Epidermal melanocyte (primary cell): ENCODE measurements around the gene SMC2.
A peak's percentile ranks its signal among the peaks of the same experiment; 100 is the strongest.

Experiments
- DNase-seq: peaks from one replicate; pipeline ENCODE4 v3.0.0; 2011; ENCODE audit warnings: low spot score; ENCODE audit not compliant: insufficient read length

Gene SMC2

DNA sequence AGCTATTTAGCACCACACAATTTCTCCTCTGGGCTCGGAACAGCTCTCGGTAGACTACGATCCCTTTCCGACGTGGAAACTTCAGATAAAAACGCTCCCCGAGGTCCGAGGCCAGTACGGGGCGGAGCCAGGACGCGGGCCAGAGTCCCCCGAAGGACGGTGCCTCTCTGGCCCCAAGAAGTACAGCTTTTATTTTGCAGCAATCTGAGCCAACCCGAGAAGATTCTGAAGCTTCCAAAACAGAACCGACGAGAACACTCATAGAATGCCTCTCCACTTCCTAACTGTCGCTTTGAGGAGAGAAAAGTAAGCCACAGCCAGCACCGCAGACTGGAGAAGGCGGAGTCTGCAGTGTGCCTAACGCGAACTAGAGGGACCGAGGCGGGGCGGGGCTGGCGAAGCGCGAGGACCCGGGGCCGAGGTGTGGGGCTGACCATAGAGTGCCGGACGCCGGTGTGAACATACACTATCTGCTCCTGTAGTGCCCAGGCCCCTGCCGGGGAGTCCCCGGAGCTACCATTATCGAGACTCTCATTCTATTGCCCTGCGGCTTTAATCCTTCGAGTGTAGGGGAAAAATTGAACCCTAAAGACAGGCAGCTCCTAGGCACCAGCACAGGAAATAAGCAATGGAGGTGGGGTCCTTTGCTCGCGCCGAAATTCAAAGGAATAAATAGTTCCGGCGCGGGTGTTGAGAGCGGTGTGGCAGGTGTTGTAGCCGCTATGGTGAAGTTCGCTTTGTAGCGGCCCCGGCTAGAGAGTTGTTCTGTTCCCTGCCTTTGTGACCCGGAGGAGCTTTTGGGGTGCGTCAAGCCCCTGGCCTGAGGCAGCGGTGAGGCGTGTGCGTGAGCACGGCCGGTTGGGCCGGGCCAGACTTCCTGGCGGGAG lies at the start of gene SMC2:
Gene SMC2, plus strand, starts transcription at position 663 of the 887 bp plus-strand sequence. CDS start 1,076 bp downstream, outside the sequence.
- peak; percentile 88 for DNase-seq

DNA sequence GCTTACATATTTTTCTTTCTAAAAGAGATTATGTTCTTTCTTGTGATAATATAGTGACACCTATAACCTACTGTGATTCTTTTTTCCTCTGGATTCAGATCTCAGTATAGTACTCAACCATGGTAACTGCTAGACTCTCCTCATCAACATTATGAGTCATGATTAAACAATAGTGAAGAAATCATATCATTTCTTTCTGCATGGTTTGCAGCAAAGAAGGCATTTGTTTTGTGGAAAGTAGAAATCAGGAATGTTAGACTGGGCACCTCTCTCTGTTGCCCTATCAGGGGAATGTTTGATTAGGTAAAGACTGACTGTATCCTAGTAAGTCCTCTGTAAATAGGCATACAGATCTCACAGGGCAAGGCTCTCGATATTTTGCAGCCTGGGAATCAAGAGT lies 25.6 kb upstream of the SMC2 start:
- no peak for DNase-seq

DNA sequence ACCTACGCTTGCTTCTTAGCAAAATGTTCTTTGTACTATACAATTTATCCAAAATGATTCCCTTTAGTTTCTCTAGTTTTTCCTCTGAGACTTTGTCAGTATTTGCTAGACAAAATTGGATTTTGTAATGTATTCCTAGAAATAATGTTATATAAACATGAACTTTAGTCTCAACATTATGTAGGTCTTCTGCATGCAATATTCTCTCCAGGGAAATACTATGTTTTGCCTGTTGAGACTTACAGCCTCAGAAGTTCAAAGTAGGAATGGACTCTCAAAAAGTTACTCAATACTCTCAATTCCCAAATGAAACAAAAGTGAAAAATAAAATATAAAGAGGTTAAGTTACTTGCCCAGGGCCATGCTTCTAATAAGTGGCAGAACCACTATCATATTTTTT lies 24.8 kb upstream of the SMC2 start:
- DNase-seq, result no peak

DNA sequence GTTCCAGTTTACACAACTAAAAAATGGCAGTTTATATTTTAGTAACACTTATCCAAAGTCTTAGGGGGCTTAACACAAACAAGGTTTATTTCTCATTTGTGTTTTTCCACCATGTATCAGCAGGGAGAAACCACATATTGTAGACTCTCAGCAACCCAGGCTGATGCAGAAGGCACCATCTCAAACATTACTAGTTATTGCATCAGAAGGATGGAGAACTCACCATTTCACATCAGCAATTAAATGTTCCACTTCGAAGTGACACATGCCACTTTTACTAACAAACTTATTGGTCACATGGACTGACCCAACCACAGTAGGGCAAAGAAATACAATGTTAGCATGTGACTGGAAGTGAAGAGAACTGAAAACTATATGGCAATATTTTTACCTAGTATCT lies 22.5 kb upstream of the SMC2 start:
- DNase-seq, result no peak

DNA sequence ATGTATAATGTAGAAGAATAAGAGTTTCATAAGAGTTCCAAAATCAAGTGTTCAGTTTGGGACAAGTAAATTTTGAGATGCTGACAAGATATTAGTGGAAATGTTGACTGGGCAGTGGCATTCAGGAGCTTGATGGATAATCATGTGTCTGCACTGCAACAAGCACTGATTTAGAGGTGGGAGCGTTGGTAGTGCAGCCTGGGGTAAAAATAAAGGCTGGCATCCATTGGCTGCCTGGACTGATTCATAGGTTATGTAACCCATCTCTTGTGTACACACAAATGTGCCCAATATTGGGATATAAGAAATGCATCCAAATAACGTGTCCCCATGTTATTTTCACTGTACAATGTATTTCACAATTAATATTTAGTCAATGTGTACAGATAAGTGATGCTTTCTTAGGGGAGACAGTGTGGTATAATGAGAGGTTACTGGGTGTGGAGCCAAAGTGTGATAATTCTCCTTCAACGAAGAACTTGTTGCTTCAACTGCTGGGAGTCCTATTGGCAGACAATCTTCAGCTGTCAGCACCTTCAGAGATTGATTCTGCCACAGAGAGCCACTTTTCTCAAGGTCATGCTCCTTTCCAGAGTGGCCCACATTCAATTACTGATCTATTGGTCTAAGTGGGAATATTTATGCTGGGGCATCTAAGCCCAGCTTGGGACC lies 20.9 kb upstream of the SMC2 start:
- DNase-seq, result no peak

DNA sequence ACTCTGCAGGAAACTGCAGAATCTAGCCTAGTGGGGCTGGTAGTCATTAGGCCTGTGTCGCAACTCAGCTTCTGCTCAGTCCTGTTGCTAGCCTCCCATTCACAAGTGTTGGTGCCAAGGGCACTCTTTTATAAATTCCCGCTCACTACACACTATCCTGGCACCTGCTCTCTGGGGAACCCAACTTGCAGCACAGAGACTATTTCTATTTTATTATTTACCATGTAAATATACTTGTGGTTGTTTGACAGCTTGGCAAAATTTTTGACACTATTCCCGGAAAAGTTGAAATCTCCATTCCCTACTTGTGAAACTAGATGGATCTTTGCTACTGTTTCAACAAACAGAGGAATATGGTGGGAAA lies 20.4 kb upstream of the SMC2 start:
- no peak for DNase-seq

DNA sequence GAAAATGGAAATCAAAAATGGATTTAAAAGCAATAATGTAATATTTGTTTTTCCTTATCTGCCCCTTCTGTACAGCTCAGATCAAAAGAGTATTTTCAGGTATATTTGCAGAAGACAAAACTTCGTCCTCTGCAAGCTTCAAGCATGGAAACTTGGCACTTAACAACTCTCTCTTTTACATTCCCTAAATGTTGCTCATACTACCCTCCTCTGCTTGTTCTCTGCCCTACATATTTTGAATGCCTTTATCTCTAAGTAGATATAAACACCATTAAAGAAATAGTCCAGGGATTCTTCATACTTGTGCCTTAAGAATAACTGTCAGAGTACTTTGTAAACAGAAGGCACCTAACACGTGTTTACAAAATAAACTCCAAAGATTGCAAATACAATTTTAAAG lies 19.2 kb upstream of the SMC2 start:
- peak; percentile 43 for DNase-seq

DNA sequence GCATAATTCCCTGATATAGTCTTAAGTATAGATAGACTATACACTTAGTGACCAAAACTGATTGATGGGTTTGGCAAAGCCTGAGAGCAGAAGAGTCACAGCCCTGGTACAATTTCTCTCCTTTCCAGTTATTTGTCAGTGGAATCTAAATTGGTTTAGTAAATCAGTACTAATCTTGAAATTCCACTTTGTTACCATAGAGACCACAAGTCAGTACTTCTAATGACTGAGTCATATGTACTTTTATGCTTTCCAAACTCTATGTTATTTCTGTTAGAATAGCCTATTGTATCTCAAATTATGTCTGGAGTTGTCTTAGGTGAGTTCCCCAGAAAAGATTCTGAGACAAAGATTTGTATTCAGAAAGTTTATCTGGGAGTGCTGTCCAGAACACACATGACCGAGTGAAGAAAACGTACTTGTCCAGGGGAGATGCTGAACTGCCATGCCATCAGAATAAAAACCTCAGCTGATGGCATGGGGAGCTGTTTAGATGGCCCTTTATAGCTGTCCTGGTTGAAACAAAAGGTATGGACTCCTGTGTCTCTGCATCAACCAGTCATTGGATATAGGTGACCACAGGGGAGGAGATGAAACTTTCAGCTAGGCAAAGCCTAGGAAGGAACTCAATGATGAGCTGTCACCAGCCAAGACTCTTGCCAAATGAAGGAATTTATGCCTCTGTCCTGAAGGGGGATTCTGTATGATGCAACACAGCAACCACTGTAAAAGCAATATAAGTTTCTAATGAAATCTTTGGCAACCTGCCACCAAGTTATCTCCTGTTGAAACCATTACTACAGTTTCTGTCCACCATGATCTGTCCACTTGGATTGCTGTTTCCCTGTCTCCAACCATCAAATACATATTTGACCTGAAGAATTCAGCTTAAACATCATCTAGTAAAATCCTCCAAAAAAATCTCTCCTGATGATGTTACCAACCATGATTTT lies 18.0 kb upstream of the SMC2 start:
- no peak for DNase-seq

DNA sequence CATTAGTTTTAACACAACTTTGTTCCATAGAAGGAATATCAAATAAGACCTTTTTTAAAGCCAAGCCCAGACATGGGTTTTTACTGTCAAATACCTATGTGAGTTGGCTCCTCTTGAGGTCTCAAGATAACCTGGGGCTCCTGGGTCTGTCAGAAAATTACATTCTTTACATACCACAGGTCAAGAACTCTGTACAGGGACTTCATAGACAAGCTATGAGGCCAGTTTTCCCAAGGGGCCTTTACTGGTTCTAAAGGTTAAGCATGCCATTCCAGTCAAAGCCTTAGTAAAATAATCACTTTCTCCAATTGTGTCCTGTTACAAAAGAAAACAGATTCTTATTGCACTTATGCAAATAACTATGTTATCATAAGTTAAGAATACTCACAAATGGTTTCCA lies 15.5 kb upstream of the SMC2 start:
- DNase-seq, result no peak

DNA sequence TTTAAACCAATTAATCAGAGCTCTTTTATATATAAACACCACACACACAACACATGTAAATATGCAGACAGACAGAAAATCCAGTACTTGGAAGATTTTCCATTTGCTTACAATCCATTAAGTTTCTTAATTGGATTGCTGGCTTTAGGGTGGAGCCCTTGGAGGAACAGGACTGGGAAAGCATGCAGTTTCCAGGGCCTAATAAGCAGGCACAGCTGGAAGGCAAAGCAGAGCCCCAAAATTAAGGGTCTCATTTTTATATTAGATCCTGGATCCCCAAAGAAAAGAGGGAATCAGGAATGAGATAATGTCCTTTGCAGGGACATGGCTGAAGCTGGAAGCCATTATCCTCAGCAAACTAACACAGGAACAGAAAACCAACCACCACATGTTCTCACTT lies 13.1 kb upstream of the SMC2 start:
- DNase-seq, result no peak

DNA sequence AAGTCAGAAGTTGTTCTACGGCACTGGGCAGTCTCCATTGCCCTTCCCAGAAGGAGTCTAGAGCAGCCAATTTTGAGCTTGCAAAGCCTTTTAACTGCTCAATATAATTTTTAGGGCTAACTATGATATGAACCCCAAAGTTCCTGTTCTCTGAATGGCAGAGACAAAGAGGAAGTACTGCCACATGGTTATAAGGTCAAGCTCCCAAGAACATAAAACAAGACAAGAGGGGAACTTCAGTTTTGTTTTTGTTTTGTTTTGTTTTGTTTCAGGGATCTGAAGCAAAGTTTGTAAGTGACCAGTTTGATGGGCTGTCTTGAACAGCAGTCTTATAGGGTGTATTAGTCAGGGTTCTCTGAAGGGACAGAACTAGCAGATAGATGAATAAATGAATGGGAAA lies 11.9 kb upstream of the SMC2 start:
- no peak for DNase-seq

DNA sequence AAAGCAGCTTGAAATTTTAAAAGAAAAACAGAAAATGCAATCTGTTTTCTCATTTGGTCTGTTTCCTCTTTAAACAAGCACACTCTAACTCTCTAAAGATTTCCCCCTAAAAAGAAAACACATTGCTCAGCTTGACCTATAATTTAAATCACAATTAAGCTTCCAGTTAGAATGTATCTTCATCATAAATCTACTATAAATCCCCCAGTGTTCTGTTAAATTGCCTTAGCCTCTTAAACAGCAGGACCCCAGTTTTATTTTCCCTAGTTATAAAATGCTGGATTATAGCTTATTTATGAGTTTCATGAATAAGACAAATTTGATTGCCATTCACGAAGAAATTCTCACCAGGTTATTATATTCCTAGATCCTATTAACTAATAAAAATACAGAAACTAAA lies 8.6 kb upstream of the SMC2 start:
- DNase-seq, result no peak

DNA sequence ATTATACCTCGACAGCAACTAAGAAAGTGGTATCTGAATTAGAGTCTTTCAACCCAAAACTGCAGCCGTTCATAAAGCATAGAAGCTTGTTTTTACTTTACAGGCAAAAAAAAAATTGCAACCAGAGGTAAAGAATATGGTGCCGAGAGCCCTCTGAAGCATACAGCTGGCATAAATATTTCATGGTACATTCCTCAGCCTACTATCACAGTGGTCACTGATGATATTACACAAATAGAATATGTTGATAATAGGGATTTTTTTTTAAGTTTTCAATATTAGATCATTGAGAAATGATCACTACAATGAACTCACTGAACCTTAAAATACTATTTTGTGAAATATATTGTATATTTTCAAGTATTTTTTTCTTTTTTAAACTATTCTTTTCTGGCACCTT lies 6.2 kb upstream of the SMC2 start:
- no peak for DNase-seq

DNA sequence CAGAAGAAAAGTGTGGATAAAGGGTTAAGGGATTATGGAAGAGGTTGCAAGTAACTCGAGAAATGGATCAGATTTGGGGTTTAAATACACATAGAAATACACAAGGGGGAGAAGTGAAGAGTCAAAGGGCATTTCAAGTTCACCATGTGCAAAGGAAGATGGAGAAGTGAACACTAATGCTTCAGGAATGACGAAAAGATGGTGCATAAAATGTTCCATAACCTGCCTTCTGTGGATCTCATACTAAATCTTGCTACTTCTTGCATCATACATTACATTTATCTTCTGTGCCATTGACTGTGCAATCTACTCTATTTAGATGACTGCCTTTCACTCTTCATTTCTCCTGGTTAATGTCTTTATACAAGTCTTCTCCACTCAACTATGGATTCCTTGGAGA lies 5.7 kb upstream of the SMC2 start:
- DNase-seq, result no peak

DNA sequence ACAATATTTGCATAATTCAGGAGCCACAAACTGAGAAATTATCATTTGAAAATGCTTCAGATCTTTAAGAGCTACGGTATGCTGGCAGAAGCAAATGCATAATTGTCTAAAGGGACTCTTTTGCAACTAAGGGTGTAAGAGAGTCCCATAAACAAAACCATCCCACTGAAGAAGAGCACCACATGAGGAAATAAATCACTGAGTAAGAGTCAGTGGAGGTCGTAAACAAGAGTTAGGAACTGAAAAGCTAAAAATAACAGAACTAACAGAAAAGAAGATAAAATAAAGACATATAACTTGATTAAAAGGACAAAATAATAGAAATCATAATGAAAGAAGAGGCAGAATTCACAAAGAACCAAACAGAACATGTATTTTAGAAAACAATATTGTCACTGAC lies 3.5 kb upstream of the SMC2 start:
- DNase-seq, result no peak

DNA sequence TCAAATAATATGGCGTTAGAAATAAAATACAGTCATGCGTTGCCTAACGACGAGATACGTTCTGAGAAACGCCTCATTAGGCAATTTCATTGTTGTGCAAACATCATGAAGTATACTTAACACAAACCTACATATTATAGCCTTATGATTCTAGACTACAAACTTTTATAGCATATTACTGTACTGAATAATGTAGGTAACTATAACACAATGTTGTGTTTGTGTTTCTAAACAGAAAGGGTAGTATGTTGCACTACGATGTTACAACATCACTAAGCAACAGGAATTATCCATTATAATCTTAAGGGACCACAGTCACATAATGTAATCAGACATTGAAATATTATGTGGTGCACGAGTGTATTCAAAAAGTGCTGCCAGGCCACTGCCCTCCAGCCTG lies 3.0 kb upstream of the SMC2 start:
- DNase-seq, result no peak

DNA sequence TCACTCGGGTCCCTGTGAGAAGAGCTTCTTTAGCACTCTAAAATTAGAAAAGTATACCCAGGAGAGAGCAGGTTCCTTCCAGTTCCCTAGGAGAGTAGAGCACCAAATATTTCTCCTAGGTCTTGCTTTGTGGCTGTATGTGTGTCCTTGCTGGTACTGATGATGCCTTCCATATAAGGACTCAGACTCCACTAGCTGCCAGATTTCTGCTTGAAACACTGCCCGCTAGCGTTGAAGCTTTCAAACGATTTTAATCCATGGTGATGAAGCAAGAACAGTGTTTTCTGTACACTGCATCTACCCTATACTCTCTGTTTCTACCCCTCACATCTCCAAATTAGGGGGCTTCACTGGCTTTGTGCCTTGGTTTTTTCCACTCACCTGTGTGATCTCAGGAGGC lies 2.4 kb upstream of the SMC2 start:
- no peak for DNase-seq

DNA sequence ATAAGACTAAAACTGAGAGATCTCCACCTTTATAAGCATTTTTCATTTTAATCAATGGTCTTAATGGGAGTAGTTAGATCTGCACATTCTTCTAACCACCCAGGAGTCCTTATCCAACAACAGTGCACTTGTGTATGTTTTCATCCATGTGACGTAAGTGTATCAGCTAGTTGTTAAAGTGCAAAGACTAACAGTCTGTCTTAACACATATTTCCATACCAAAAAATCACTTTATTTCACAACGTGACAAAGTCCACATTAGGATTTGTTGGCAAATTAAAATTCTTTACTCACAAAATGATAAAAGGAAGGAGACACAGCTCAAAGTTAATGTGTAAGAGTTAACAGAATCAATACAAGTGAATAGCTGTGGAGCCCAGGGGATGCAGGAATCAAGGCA lies 1.9 kb upstream of the SMC2 start:
- no peak for DNase-seq

DNA sequence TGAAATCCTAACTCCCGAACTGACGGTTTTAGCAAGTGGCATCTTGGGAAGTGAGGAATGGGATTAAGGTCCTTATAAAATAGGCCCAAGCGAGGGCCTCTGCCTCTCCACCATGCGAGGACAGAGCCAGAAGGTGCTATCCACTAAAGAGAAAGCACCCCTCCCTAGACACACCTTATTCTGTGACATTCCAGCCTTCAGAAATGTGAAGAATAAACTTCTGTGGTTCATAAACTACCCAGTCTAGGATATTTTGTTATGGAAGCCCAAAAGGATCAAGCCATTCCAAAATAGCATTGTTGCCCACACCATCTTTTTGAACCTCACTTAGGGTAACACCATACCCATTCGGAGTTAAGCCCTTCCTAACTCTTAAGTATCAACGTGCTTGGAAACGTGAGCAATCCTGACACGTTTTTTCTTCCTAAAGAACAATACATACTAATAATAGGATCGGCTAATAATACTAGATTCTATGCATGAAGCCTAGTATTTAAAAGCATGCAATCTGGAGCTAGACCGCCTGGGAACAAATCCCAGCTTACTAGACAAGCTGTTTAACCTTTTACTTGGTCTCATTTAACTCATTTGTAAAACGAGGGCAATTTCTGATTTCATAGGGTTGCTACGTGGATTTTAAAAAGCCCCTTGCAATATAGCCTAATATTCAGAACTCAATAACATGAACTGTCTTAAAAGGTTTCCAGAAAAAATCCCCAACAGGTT lies 1.1 kb upstream of the SMC2 start:
- DNase-seq, result no peak

DNA sequence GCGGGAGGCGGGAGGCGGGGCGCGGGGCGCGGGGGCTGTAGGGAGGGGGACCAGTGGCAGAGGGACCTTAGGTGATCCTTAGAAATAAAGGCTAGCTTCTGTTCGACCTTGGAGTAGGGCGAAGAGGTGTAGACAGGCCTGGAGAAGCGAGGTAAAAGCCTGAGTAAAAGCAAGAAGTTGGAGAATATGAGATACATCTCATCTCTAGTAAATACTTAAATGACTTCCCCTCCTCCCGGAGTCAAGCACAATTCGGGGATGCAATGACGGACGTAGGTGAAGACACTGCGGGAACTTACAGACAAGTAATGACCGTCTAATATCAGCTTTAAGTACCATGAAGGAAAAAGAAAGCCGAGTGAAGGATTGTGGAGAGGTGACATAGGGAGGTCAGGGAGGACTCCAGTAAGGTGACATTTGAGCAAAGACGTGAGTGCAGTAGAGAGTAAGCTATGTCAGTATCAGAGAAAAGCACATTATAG lies 466 bp downstream of the SMC2 start:
- no peak for DNase-seq

DNA sequence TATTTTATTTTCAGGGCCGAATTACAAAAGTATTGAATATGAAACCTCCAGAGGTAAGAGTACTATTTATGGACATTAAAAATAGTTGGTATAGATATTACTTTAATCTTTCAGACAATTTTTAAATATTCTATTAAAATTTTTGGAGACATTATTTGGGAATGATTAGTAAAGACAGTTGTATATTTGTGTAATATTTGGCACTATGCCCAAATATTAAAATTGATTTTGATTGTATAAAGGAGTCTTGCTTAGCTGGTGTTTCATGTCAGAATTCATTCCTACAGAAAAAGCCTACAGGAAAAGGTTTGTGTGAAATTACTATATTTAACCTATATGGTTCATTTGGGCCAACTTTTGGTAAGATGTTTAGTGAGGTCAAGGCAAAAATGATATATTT lies 5.5 kb downstream of the SMC2 start:
- DNase-seq, result no peak
